NCI-H1417 (cell line): ENCODE data around the gene TMPRSS9.

Experiments
- DNase-seq, 3 experiments: peaks; one replicate each; lab custom pipeline; 2025; lab: John Stamatoyannopoulos, UW

Gene TMPRSS9

DNA sequence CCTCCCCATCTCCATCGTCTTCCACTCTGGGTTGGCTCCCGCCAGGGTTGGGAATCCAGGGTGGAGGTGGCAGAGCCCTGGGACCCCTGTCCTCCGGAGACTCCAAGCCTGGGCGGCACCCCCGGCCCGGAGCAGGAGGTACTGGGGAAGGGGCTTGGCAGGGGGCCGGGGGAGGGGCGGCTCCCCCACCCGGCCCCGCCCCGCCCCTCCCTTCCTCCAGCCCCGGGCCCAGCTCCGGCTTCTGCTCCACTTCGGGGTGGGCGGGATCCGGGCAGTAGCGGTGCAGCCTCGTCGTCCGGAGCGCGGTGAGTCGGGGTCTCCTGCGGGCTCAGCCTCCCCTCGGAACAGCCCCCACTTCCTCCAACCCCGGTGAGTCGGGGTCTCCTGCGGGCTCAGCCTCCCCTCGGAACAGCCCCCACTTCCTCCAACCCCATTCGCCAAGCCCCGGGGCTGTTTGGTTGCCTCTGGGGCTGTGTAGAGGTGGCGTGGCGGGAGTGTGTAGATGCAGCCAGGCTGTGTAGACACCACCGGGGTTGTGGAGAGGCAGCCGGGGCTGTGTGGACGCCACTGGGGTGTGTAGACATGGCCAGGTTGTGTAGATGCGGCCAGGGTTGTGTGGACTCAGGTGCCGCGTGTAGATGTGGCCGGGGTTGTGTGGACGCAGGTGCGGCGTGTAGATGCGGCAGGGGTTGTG, at the start of gene TMPRSS9:
TSS of gene TMPRSS9 (plus strand) at position 274 of the 694 bp plus-strand sequence. CDS start 29,521 bp downstream, outside the sequence.
- no peak for DNase-seq

GRCh38 chr19:2311093-2311492, 49.0 kb upstream of the TMPRSS9 start:
- DNase-seq, result no peak

DNA sequence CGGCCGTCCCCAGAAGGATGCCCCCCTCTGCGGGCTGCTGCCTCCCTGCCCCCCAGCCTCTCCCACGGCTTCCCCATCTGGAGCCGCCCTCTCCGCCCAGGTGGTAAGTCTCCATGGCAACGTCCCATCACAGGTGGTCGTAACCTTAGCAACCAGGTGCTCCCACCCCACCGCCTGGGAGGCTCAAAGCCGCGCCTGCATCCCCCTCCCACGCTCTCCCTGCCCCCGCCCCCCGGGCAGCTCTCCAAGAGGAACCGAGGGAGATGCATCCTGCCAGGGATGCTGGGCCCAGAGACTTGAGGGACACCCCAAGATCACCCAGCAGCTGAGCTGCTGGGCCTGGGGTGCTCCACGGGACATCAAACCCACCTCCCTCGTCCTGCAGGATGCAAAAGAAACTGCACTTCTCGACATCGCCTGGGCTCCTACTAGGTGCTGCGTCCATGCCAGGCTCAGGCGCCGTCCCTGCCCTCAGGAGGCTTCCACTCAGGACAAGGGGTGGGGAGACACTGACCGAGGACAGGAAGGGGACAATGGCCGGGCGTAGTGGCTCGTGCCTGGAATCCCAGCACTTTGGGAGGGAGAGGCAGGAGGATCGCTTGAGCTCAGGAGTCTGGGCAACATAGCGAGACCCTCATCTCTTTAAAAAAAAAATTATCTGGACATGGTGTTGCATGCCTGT, 47.1 kb upstream of the TMPRSS9 start:
- peak in 2 of 3 experiments; percentile 69 to 81 for DNase-seq

DNA sequence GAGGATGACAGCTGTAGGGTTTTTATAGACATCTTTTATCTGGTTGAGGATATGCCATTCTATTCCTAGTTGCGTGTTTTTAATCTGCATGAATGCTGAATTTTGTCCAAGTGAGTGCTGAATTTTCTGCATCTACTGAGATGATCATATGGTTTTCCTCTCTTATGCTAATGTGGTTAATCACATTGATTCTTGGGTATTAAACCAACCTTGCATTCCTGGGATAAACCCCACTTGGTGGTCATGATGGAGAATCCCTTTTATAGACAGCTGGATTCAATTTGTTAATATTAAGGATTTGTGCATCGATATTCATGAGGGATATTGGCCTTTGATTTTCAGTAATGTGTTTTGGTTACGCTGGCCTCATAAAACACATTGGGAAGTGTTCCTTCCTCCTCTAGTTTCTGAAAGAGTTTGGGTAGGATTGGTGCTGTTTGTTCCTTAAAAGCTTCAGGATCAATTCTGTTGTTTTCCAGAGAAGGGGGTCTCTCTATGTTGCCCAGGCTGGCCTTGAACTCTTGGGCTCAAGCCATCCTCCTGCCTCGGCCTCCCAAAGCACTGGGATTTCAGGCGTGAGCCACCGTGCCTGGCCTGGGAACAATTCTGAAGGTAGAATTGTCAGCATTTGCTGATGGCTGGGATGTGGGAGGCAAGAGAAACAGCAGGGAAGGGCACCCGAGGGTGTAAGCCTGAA, 44.8 kb upstream of the TMPRSS9 start:
- DNase-seq, result no peak

DNA sequence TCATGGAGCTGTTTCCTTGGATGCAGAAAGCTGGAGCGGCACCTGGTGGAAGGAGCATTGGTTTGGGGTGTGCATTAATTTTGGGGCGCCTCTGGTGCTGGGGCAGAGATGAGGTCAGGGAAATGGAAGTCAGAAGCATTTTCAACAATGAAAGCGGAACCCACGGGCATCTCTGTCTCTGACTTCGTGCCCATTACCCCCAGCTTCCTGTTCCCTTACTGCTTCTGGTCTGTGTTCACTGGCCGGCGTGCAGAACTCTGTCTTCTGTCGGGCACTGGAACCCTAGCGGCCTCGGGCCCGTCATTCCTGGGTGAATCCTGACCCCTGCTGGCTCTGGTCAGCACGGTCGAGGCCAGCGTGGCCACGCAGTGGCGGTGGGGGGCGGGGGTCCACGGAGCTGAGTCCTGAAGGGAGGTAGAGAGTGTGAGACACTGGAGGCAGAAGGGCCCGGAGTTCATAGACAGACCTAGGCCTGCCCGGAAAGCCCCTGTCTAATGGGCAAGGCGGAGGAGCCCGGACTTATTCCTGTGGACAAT, 44.2 kb upstream of the TMPRSS9 start:
- no peak for DNase-seq

DNA sequence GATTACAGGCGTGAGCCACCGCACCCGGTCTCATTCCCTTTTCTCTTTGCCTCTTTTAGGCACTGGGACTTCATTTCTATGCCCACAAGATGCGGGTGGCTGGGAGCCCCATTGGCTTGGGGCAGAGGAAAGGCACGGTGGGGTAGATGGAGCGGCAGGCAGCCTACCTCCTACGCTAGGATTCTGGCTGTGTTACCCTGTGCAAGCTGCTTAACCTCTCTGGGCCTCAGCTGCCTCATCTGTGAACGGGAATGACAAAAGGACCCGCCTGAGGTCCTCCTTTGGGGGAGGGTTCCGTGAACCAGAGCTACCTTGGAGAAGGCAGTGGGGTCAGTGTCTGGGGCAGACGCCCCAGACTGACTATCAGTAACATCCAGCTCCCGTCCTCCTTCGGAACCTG, 42.8 kb upstream of the TMPRSS9 start:
- no peak for DNase-seq

DNA sequence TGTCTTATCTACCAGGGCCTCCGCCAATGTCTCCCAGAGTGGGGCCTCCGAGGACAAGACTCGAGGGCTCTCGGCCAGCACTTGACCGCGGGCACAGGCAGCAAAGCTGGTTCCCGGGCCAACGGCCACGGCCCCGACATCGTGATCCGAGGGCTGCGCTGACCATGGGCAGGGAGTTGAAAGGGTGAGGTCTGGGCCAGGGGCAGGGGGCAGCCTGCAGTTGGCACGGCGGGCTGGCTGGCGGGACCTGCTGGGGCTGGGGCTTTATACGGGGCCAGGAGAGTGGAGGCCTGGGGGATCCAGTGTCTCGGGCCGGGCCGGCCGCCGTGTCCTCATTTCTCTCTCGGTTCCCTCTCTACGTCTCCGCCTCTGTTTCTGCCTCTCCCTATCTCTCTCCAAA, 42.3 kb upstream of the TMPRSS9 start:
- DNase-seq, result no peak

GRCh38 chr19:2318923-2319322, 41.1 kb upstream of the TMPRSS9 start:
- DNase-seq, result no peak

DNA sequence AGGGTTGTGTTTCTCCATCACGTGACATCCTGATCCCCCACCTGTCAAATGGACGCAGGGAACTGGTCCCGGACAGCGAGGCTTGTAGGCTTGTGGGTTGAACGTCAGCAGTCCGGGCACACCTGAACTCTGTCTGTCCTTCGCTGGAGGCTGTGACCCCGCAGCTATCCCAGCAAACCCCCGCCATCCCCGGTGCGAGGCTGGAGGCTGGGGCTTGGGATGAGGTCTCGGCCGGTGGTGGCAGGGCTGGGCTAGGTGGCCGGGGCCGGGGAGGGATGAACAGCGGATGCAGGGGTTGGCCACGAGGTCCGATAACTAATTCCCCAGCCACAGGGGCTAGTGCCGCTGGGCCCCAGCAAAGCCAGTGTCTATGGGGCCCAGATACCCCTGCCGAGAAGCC, 40.5 kb upstream of the TMPRSS9 start:
- no peak for DNase-seq

GRCh38 chr19:2320049-2320448, 40.0 kb upstream of the TMPRSS9 start:
- DNase-seq, result no peak

DNA sequence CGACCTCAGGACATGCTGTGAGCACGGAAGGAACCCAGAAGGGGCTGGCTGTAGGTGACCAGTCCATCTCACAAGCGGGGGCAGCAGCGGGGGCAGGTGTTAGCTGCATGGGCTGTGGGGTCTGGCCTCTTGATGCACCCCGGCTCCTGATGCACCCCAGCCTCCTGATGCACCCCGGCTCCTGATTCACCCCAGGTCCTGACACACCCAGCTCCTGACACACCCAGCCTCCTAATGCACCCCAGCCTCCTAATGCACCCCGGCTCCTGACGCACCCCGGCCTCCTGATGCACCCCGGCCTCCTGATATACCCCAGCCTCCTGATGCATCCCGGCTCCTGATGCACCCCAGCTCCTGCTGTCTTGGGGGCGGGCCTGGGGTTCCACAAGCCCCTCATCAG, 39.1 kb upstream of the TMPRSS9 start:
- no peak for DNase-seq

- no peak for DNase-seq
Observed at GRCh38 chr19:2321565-2322283, 38.3 kb upstream of the TMPRSS9 start.

GRCh38 chr19:2323707-2324106, 36.4 kb upstream of the TMPRSS9 start:
- DNase-seq, result no peak

- peak; percentile 44 to 86 (median 77) for DNase-seq
Observed at GRCh38 chr19:2324220-2324948, 35.7 kb upstream of the TMPRSS9 start.

- no peak for DNase-seq
Observed at GRCh38 chr19:2325281-2326046, 34.6 kb upstream of the TMPRSS9 start.

GRCh38 chr19:2326699-2327360, 33.2 kb upstream of the TMPRSS9 start:
- DNase-seq, result no peak

GRCh38 chr19:2327773-2328400, 32.2 kb upstream of the TMPRSS9 start:
- DNase-seq, result peak in 2 of 3 experiments; percentile 80 to 93

DNA sequence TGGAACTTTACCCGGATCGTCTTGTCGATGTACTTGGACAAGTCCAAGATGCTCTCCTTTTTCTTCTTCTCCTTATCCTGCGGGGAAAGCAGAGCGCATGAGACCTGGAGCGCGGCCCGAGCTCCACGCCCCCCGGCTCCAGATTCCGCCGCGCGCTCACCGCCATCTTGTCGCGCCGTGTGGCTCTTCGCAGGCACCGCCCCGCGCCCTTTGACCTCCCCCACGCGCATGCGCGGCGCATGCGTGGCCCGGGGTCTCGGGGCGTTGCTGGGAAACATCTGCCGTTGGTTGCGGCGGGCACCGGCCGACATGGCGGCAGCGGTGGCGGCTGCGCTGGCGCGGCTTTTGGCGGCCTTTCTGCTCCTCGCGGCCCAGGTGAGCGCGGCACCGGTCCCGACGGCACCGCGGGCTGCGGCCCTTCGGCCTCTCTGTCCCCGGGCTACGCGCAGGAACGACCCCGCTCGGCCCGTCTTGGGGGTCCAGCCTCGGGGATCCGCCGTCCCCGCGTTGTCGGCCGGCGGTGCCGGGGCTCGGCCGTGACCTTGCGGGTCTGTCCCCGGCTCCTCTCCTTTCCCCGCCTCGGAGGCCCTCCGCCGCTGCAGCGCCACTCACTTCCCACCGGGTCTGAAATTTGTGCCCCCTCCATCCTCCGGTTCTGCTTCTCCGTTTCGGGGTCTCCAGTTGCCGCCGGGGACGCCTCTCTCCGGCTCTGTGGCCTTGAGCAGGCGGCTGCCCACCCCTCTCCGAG, 31.5 kb upstream of the TMPRSS9 start, which contains the start of the genes LSM7 and SPPL2B:
TSS of gene LSM7 (minus strand) at position 186 of the 748 bp plus-strand sequence. CDS start at position 166, 20 bp downstream.
TSS of gene SPPL2B (plus strand) at position 284 of the 748 bp plus-strand sequence. CDS start at position 310, 26 bp downstream.
- DNase-seq, result peak; percentile 94 to 97 (median 96)

GRCh38 chr19:2329149-2329478, 31.0 kb upstream of the TMPRSS9 start:
- peak in 1 of 3 experiments; percentile 57 for DNase-seq
